ENCODE results near the gene MPZL2.

DNA sequence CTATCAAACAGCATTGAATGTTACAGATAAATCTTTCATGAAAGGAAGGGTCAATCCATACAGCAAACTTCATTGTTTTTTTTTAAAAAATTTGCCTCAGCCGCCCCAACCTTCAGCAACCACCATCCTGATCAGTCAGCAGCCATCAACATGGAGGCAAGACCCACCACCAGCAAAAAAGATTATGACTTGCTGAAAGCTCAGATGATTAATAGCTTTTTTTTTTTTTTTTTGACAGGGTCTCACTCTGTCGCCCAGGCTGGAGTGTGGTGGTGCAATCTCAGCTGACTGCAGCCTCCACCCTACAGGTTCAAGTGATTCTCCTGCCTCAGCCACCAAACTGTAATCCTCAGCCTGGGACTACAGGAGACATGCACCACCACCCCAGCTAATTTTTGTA is 22.4 kb upstream of the MPZL2 start:
- TF ChIP-seq POLR2A (IDR thresholded peaks at IDR 0.05) (no peak), POLR2AphosphoS5 (IDR thresholded peaks at IDR 0.05; ENCODE audit: insufficient read depth in 1 of 2, low read depth in 1 of 2) (no peak)
- TF ChIP-seq, protein P1, sequence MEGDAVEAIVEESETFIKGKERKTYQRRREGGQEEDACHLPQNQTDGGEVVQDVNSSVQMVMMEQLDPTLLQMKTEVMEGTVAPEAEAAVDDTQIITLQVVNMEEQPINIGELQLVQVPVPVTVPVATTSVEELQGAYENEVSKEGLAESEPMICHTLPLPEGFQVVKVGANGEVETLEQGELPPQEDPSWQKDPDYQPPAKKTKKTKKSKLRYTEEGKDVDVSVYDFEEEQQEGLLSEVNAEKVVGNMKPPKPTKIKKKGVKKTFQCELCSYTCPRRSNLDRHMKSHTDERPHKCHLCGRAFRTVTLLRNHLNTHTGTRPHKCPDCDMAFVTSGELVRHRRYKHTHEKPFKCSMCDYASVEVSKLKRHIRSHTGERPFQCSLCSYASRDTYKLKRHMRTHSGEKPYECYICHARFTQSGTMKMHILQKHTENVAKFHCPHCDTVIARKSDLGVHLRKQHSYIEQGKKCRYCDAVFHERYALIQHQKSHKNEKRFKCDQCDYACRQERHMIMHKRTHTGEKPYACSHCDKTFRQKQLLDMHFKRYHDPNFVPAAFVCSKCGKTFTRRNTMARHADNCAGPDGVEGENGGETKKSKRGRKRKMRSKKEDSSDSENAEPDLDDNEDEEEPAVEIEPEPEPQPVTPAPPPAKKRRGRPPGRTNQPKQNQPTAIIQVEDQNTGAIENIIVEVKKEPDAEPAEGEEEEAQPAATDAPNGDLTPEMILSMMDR (IDR thresholded peaks at IDR 0.05): no peak
